IMR-90 (cell line): Measurements from ENCODE around the gene PRKCE. TPM values are rescaled to one million over a fixed set of nuclear protein-coding genes. Genes with fewer than 3 reads are reported as not detected.

Source experiments
- ATAC-seq: fragments of 200-7000 bp; cut with Tn5 transposase; 2 replicates; pipeline ENCODE4 v1.9.1; 2020; ENCODE audit warnings: low read depth, mild to moderate bottlenecking, moderate library complexity
- BruUV-seq: library from RNA; stranded (reverse); fragments of 400-500 nt; replicated peaks from 2 replicates; lab custom pipeline; 2021; lab: Mats Ljungman, UMichigan
- CTCF ChIA-PET: fragments of 300-600 bp; formaldehyde crosslinking; extraction: SDS; loops from one replicate; lab custom pipeline; 2021; ENCODE audit warnings: antibody characterized with exemption; lab: Yijun Ruan, JAX
- POLR2A ChIA-PET: fragments of 300-600 bp; sonication (Branson Sonifier 250); formaldehyde crosslinking; loops from one replicate; lab custom pipeline; 2022; ENCODE audit warnings: antibody characterized with exemption; ENCODE audit not compliant: unreplicated experiment; lab: Charles Lee
- DNase-seq: peaks from one replicate; pipeline ENCODE4 v3.0.0; 2013
- H2AFZ ChIP-seq: replicated peaks from 2 replicates; pipeline ENCODE3; 2013; ENCODE audit warnings: low read length, mild to moderate bottlenecking; ENCODE audit not compliant: poor library complexity
- H2AK5ac ChIP-seq: 2 replicates; pipeline ENCODE4 v1.6.1; 2013; ENCODE audit warnings: low read depth, low read length, inconsistent platforms
- H2AK9ac ChIP-seq: replicated peaks from 2 replicates; pipeline ENCODE3; 2013; ENCODE audit warnings: mild to moderate bottlenecking, low read depth, low read length, moderate library complexity; ENCODE audit not compliant: poor library complexity
- H2BK120ac ChIP-seq: 2 replicates; pipeline ENCODE4 v1.6.1; 2013; ENCODE audit warnings: low read depth, low read length, inconsistent platforms
- H2BK15ac ChIP-seq: 3 replicates; pipeline ENCODE4 v1.6.1; 2013; ENCODE audit warnings: low read depth, low read length, inconsistent platforms
- H2BK20ac ChIP-seq: 2 replicates; pipeline ENCODE4 v1.6.1; 2013; ENCODE audit warnings: low read depth, mild to moderate bottlenecking, inconsistent platforms, low read length, moderate library complexity
- H2BK5ac ChIP-seq: 2 replicates; pipeline ENCODE4 v1.6.1; 2013; ENCODE audit warnings: mild to moderate bottlenecking, low read depth, low read length, inconsistent platforms; ENCODE audit not compliant: poor library complexity, severe bottlenecking
- H3K14ac ChIP-seq: replicated peaks from 2 replicates; pipeline ENCODE4 v1.6.1; 2013; ENCODE audit warnings: low read depth, low read length, inconsistent platforms
- H3K18ac ChIP-seq: 2 replicates; pipeline ENCODE4 v1.6.1; 2013; ENCODE audit warnings: low read depth, low read length, control low read depth
- H3K23ac ChIP-seq: 2 replicates; pipeline ENCODE4 v1.6.1; 2013; ENCODE audit warnings: low read depth, low read length, inconsistent platforms
- H3K27ac ChIP-seq: 2 replicates; pipeline ENCODE4 v1.5.1; 2013; ENCODE audit warnings: mild to moderate bottlenecking, control low read depth, low read length; ENCODE audit not compliant: insufficient read depth
- H3K27me3 ChIP-seq: 2 replicates; pipeline ENCODE4 v1.6.1; 2013; ENCODE audit warnings: low read length; ENCODE audit not compliant: control insufficient read depth, insufficient read depth
- H3K36me3 ChIP-seq: 2 replicates; pipeline ENCODE4 v1.6.1; 2013; ENCODE audit warnings: low read length, mixed read lengths; ENCODE audit not compliant: control insufficient read depth, insufficient read depth
- H3K4ac ChIP-seq: 2 replicates; pipeline ENCODE4 v1.6.1; 2013; ENCODE audit warnings: low read depth, low read length, inconsistent platforms
- H3K4me1 ChIP-seq: 2 replicates; pipeline ENCODE4 v1.6.1; 2013; ENCODE audit warnings: low read length, mixed read lengths; ENCODE audit not compliant: control insufficient read depth, insufficient read depth
- H3K4me2 ChIP-seq: 2 replicates; pipeline ENCODE4 v1.6.1; 2013; ENCODE audit warnings: low read depth, mild to moderate bottlenecking, control low read depth, low read length, moderate library complexity
- H3K4me3 ChIP-seq: 2 replicates; pipeline ENCODE4 v1.5.1; 2013; ENCODE audit warnings: low read depth, mild to moderate bottlenecking, control low read depth, low read length, moderate library complexity; ENCODE audit not compliant: insufficient read depth
- H3K56ac ChIP-seq: 2 replicates; pipeline ENCODE4 v1.6.1; 2013; ENCODE audit warnings: low read length, inconsistent platforms; ENCODE audit not compliant: insufficient read depth; ENCODE audit errors: extremely low read depth
- H3K79me1 ChIP-seq, 2 experiments: 2 replicates each; pipeline ENCODE4 v1.6.1; 2013; ENCODE audit warnings: low read length in 2 of 2, inconsistent platforms in 1 of 2, low read depth in 1 of 2
- H3K9ac ChIP-seq: 2 replicates; pipeline ENCODE4 v1.6.1; 2013; ENCODE audit warnings: low read depth, low read length, control low read depth
- H3K9me1 ChIP-seq: 2 replicates; pipeline ENCODE4 v1.6.1; 2013; ENCODE audit warnings: low read length, inconsistent platforms; ENCODE audit not compliant: insufficient read depth
- H3K9me3 ChIP-seq: 2 replicates; pipeline ENCODE4 v1.6.1; 2013; ENCODE audit warnings: low read length; ENCODE audit not compliant: control insufficient read depth, insufficient read depth
- H4K20me1 ChIP-seq: 2 replicates; pipeline ENCODE4 v1.6.1; 2013; ENCODE audit warnings: low read length, inconsistent platforms; ENCODE audit not compliant: insufficient read depth
- H4K5ac ChIP-seq: 2 replicates; pipeline ENCODE4 v1.6.1; 2013; ENCODE audit warnings: mild to moderate bottlenecking, low read depth, low read length, control low read depth
- H4K8ac ChIP-seq, 2 experiments: 2 replicates each; pipeline ENCODE4 v1.6.1; 2013; ENCODE audit warnings: low read depth in 2 of 2, low read length in 2 of 2, control low read depth in 1 of 2, inconsistent platforms in 1 of 2
- H4K91ac ChIP-seq: 2 replicates; pipeline ENCODE4 v1.6.1; 2013; ENCODE audit warnings: low read depth, low read length, inconsistent platforms; ENCODE audit not compliant: insufficient read depth
- BHLHE40 ChIP-seq: fragments of 150-350 bp; IDR thresholded peaks from 2 replicates; pipeline ENCODE4 v1.6.1; 2016; ENCODE audit warnings: mild to moderate bottlenecking, low read depth, low read length
- CEBPB ChIP-seq: IDR thresholded peaks from 2 replicates; pipeline ENCODE4 v1.6.1; 2012; ENCODE audit warnings: low read depth, low read length, improper control_type of control experiment
- CHD1 ChIP-seq: IDR thresholded peaks from 2 replicates; pipeline ENCODE4 v1.6.1; 2012; ENCODE audit warnings: low read depth, low read length, improper control_type of control experiment
- ELK1 ChIP-seq: fragments of 150-350 bp; IDR thresholded peaks from 2 replicates; pipeline ENCODE4 v1.6.1; 2016; ENCODE audit warnings: low read depth, mild to moderate bottlenecking, low read length, moderate library complexity, borderline replicate concordance
- FOS ChIP-seq: fragments of 150-350 bp; IDR thresholded peaks from 2 replicates; pipeline ENCODE4 v1.6.1; 2016; ENCODE audit warnings: low read depth, low read length
- MAFK ChIP-seq: IDR thresholded peaks from 2 replicates; pipeline ENCODE4 v1.6.1; 2012; ENCODE audit warnings: low read depth, low read length, improper control_type of control experiment
- MAZ ChIP-seq: IDR thresholded peaks from 2 replicates; pipeline ENCODE4 v1.6.1; 2012; ENCODE audit warnings: low read depth, mild to moderate bottlenecking, low read length, improper control_type of control experiment, moderate library complexity, borderline replicate concordance
- MXI1 ChIP-seq: IDR thresholded peaks from 2 replicates; pipeline ENCODE4 v1.6.1; 2012; ENCODE audit warnings: low read depth, mild to moderate bottlenecking, low read length, moderate library complexity, borderline replicate concordance
- NFE2L2 ChIP-seq: fragments of 150-350 bp; IDR thresholded peaks from 2 replicates; pipeline ENCODE4 v1.6.1; 2016; ENCODE audit warnings: low read depth, mild to moderate bottlenecking, low read length
- POLR2A ChIP-seq: IDR thresholded peaks from 2 replicates; pipeline ENCODE4 v1.6.1; 2012; ENCODE audit warnings: mild to moderate bottlenecking, low read depth, low read length
- RAD21 ChIP-seq: IDR thresholded peaks from 2 replicates; pipeline ENCODE4 v1.6.1; 2012; ENCODE audit warnings: low read length, improper control_type of control experiment
- RCOR1 ChIP-seq: IDR thresholded peaks from 2 replicates; pipeline ENCODE4 v1.6.1; 2012; ENCODE audit warnings: mild to moderate bottlenecking, low read length, improper control_type of control experiment; ENCODE audit not compliant: insufficient replicate concordance
- RFX5 ChIP-seq: IDR thresholded peaks from 2 replicates; pipeline ENCODE4 v1.8.0; 2012; ENCODE audit warnings: low read depth, mild to moderate bottlenecking, low read length, moderate library complexity
- SMC3 ChIP-seq: fragments of 150-350 bp; IDR thresholded peaks from 2 replicates; pipeline ENCODE4 v1.6.1; 2016; ENCODE audit warnings: low read depth, mild to moderate bottlenecking, antibody characterized with exemption, low read length, moderate library complexity
- USF2 ChIP-seq: fragments of 150-350 bp; IDR thresholded peaks from 2 replicates; pipeline ENCODE4 v1.6.1; 2017; ENCODE audit warnings: mild to moderate bottlenecking, antibody characterized with exemption, low read length, low read depth
- WGBS, 2 experiments: methylation state at CpG; one replicate each; pipeline versions ENCODE4 v1.1.5 to v1.1.7; 2013; ENCODE audit warnings: missing lambda C conversion rate in 2 of 2; ENCODE audit not compliant: insufficient read length in 1 of 2; ENCODE audit errors: extremely low coverage in 2 of 2; 5-methylcytosine and 5-hydroxymethylcytosine counted together
- dilution Hi-C: fragments of 300-500 bp; cut with HindIII; formaldehyde crosslinking; loops from one replicate; pipeline ENCODE4 v1.14.3; 2018; ENCODE audit warnings: low sequenced_read_pairs; ENCODE audit not compliant: unreplicated experiment
- in situ Hi-C: fragments of 300-500 bp; cut with MboI; formaldehyde crosslinking; loops from 3 replicates; pipeline ENCODE4 v1.14.3; 2019; ENCODE audit warnings: low sequenced_read_pairs, inconsistent platforms, mixed read lengths
- intact Hi-C: fragments of 100-400 bp; cut with micrococcal nuclease; formaldehyde crosslinking; loops from 2 replicates; pipeline ENCODE4 v1.10.0; 2022
- polyA plus RNA-seq, 3 experiments: library from polyadenylated mRNA; depleted of rRNA; stranded (reverse); fragments of >200 nt; gene quantifications; 2 replicates each; pipeline ENCODE4 v1.2.3, GENCODE V29; 2012; ENCODE audit warnings: low replicate concordance in 1 of 3
- total RNA-seq: library from RNA; depleted of rRNA; stranded (reverse); fragments of >200 nt; gene quantifications from 2 replicates; pipeline ENCODE4 v1.2.3, GENCODE V29; 2012

The PRKCE gene
- total and polyA plus RNA-seq, 2 of the 4 experiments (the other 2 are of a cell fraction): 8.1 to 32.4 TPM

GRCh38 chr2:46161911-46162310, 510.4 kb downstream of the PRKCE start:
- H3K4ac ChIP-seq: peak overlapping the region; percentile 30; the same call in 1 of the 2 replicates
- no peak overlapping the region; the same call in 2 of the 3 replicates for H2BK15ac ChIP-seq
- peaks cover 0 to 18% of the 10 kb centered on the region in 2 experiments; a peak in 2 of 4 replicates for H3K79me1 ChIP-seq
- H4K8ac ChIP-seq: no peak overlapping the region
- no peak overlapping the region; the same call in 1 of the 2 replicates for H4K91ac ChIP-seq
- H3K36me3 ChIP-seq: peaks cover 12% of the 10 kb centered on the region; the same call in 1 of the 2 replicates
- CTCF ChIA-PET: no interaction called here
- H3K9ac ChIP-seq: no peak overlapping the region
- intact Hi-C loops: no loop called here
- BruUV-seq: no TSS peak
- POLR2A ChIA-PET: no interaction called here
- no peak overlapping the region for H3K27ac ChIP-seq
- no peak overlapping the region for H3K56ac ChIP-seq
- H3K9me3 ChIP-seq: no peaks in the 10 kb centered on the region
- DNase-seq (no peak), ATAC-seq (no peak)
- H2BK20ac ChIP-seq: no peak overlapping the region
- peaks cover 35% of the 10 kb centered on the region for H3K4me1 ChIP-seq
- H4K20me1 ChIP-seq: no peaks in the 10 kb centered on the region
- H2AK5ac ChIP-seq: peak overlapping the region; percentile 51; the same call in 1 of the 2 replicates
- no peak overlapping the region for H3K18ac ChIP-seq
- no peak overlapping the region for H3K4me2 ChIP-seq
- H3K27me3 ChIP-seq: no peaks in the 10 kb centered on the region
- H2BK5ac ChIP-seq: no peak overlapping the region
- H3K23ac ChIP-seq: no peak overlapping the region
- H3K9me1 ChIP-seq: peaks cover 34% of the 10 kb centered on the region
- 83% methylated on average over 2 of the region's 3 CpGs; no CpG with 5 or more reads in 1 of the 2 experiments for WGBS, 2 experiments
- 0 out of 2 replicates have a peak overlapping the region, but pooled peaks have one; percentile 8 for H2BK120ac ChIP-seq
- no peak overlapping the region for H4K5ac ChIP-seq
- no peak overlapping the region for H3K4me3 ChIP-seq
- H2AK9ac ChIP-seq: no peak overlapping the region
- TF ChIP-seq RFX5 (no peak), RAD21 (no peak), FOS (no peak), BHLHE40 (no peak), POLR2A (no peak), ELK1 (no peak), RCOR1 (no peak), CEBPB (no peak), MAFK (no peak), MXI1 (no peak), NFE2L2 (no peak), MAZ (no peak), SMC3 (no peak), CHD1 (no peak), USF2 (no peak)
- H2AFZ ChIP-seq: no peak overlapping the region
- in situ Hi-C loops: no loop called here
- dilution Hi-C loops: no loop called here
- H3K14ac ChIP-seq: peak overlapping the region; percentile 7; the same call in 1 of the 2 replicates
